Measurements from ENCODE around the gene GGA1. TPM values are rescaled to one million over a fixed set of nuclear protein-coding genes. Genes with fewer than 3 reads are reported as not detected.

GGA1 gene
- total RNA-seq, 2 donors from 2014 or later, result 17.7 to 29.0 TPM

DNA sequence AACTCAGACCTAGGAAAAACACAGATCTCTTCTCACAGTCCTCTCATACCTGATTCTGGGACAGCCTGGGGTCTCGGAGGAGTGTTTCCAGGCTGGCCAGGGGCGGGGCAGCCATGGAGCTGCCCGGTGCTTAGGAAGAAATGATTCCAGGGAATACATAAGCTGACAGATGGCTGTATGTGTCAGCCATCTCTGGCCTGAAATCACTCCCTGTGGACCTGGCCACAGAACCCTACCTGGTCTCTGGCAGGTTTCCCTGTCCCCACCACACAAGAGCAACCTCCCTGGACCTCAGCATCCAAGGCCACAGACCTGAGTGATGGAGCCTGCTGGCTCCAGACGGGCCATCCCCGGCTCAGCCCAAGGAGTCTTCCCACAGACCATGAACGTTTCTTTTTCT is 10.0 kb downstream of the GGA1 start:
- H3K27ac ChIP-seq, result no peak overlapping the region
- no peaks in the 10 kb centered on the region for H3K9me3 ChIP-seq
- H3K36me3 ChIP-seq, result peaks cover 59% of the 10 kb centered on the region
- no peak for DNase-seq (ENCODE audit: low spot score)
- TF ChIP-seq, protein P1, sequence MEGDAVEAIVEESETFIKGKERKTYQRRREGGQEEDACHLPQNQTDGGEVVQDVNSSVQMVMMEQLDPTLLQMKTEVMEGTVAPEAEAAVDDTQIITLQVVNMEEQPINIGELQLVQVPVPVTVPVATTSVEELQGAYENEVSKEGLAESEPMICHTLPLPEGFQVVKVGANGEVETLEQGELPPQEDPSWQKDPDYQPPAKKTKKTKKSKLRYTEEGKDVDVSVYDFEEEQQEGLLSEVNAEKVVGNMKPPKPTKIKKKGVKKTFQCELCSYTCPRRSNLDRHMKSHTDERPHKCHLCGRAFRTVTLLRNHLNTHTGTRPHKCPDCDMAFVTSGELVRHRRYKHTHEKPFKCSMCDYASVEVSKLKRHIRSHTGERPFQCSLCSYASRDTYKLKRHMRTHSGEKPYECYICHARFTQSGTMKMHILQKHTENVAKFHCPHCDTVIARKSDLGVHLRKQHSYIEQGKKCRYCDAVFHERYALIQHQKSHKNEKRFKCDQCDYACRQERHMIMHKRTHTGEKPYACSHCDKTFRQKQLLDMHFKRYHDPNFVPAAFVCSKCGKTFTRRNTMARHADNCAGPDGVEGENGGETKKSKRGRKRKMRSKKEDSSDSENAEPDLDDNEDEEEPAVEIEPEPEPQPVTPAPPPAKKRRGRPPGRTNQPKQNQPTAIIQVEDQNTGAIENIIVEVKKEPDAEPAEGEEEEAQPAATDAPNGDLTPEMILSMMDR (IDR thresholded peaks at IDR 0.05), result no peak
- no peak overlapping the region for H3K4me3 ChIP-seq
- H3K27me3 ChIP-seq, result no peaks in the 10 kb centered on the region
- peaks cover 0 to 1% of the 10 kb centered on the region in 2 donors for H3K4me1 ChIP-seq

DNA sequence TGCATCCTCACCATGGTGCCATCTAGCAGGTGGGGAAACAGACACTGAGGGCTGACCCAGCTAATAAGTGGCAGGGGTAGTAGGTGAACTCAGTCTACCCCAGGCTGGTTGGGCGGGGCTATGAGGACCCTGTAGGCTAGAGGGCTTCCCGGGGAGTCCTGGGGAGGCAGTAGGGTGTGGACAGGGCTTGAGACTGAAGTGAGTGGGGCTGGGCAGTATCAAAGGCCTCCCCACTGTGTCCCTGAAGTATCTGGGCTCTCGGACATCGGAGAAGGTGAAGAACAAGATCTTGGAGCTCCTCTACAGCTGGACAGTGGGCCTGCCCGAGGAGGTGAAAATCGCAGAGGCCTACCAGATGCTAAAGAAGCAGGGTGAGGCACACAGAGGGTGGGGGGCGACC is 11.4 kb downstream of the GGA1 start:
- Histone ChIP-seq H3K4me1 (peaks cover 0 to 6% of the 10 kb centered on the region in 2 donors), H3K9me3 (no peaks in the 10 kb centered on the region), H3K4me3 (no peak overlapping the region), H3K27ac (no peak overlapping the region), H3K36me3 (peaks cover 53% of the 10 kb centered on the region), H3K27me3 (no peaks in the 10 kb centered on the region)
- TF ChIP-seq, protein P1 (IDR thresholded peaks at IDR 0.05), result no peak
- no peak for DNase-seq (ENCODE audit: low spot score)

DNA sequence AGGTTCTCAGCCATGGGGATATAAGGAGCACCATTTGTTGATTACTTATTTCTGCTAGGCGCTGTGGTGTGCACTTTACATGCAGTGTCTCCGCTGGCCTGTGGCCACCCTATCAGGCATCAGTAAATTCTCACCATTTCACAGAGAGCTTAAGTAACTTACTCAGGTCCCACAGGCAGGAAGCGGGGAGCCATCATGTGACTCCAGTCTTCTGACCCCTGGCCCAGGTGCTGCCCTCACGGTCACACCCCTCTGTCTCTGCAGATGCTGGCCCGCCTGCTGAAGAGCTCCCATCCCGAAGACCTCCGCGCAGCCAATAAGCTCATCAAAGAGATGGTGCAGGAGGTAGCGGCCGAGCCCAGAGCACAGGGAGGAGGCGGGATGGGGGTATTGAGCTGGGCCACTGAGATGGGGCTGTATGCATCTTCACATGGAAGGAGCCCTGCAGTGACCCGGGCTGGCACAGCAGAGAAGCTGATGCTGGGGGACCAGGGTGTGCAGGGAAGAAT is 12.8 kb downstream of the GGA1 start:
- H3K27ac ChIP-seq, result no peak overlapping the region
- H3K36me3 ChIP-seq, result peaks cover 49% of the 10 kb centered on the region
- H3K4me3 ChIP-seq, result no peak overlapping the region
- TF ChIP-seq, protein P1 (IDR thresholded peaks at IDR 0.05), result no peak
- no peak for DNase-seq (ENCODE audit: low spot score)
- no peaks in the 10 kb centered on the region for H3K27me3 ChIP-seq
- H3K9me3 ChIP-seq, result no peaks in the 10 kb centered on the region
- peaks cover 0 to 16% of the 10 kb centered on the region in 2 donors for H3K4me1 ChIP-seq

DNA sequence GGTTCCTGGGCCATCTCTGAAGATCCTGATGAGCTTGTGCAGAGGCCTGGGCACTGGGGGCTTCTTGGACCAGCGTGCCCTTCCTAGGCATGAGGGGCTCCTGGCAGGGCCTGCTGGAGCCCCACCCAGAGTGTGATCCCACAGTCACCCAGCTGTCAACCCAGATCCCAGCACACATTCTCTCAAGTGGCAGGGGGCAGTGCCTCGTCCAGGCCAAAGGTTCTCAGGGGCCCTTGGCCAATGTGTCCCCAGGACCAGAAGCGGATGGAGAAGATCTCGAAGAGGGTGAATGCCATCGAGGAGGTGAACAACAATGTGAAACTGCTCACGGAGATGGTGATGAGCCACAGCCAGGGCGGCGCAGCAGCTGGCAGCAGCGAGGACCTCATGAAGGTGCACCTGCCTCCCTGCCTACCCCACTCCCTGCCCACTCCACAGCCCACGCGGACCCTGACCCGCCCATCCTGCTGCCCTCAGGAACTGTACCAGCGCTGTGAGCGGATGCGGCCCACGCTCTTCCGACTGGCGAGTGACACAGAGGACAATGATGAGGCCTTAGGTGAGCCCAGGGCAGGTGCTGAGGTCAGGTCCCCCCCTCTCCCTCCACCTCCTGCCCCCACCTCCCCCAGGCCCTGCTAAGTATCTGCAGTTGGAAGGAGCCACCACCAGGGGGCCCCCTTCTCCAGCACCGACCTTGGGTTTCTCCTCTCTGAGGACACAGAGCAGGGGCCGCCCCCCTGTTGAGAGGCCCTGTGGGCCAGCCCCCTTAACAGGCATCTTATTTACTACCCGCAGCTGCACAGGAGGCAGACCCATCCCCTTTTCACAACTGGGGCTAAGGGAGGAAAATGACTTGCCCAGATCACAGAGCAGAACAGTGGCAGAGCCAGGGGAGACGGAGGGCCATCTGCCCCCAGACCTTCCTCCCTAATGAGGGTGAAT is 14.7 kb downstream of the GGA1 start:
- Histone ChIP-seq H3K27me3 (no peaks in the 10 kb centered on the region), H3K4me3 (no peak overlapping the region), H3K27ac (no peak overlapping the region), H3K36me3 (peaks cover 36% of the 10 kb centered on the region), H3K9me3 (no peaks in the 10 kb centered on the region), H3K4me1 (peaks cover 0 to 31% of the 10 kb centered on the region in 2 donors)
- TF ChIP-seq, protein P1 (IDR thresholded peaks at IDR 0.05), result peak; percentile 92 to 94
- no peak for DNase-seq (ENCODE audit: low spot score)

DNA sequence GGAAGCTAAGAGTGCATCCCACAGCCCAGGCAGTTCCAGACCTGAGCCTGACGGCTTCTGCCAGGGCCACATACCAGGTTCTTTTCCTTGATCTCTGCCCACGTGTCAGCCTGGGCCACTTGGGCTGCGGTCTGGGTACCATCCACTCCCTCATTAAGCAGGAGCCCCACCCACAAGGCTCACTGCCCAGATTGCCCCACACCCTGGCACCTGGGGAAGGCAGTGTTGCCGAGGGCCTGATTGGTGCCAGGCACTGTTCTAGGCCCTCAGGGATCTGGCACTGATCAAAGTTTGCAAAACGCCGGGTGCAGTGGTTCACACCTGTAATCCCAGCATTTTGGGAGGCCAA is 15.4 kb downstream of the GGA1 start:
- Histone ChIP-seq H3K4me1 (peaks cover 0 to 31% of the 10 kb centered on the region in 2 donors), H3K36me3 (peaks cover 30% of the 10 kb centered on the region), H3K4me3 (no peak overlapping the region), H3K9me3 (no peaks in the 10 kb centered on the region), H3K27me3 (no peaks in the 10 kb centered on the region), H3K27ac (no peak overlapping the region)
- DNase-seq (ENCODE audit: low spot score), result no peak
- TF ChIP-seq, protein P1 (IDR thresholded peaks at IDR 0.05), result no peak
